HG03108 (cell line): ENCODE data around the gene RBMS3.
"Not testable (repeated sequence)": the region's sequence is repeated elsewhere in the genome, so short reads cannot be mapped to it uniquely, and the experiment has no call there.

ENCODE experiments used
- ATAC-seq: cut with Tn5 transposase; IDR thresholded peaks from one replicate; pipeline ENCODE4 v1.9.1; 2021; ENCODE audit warnings: moderate library complexity; ENCODE audit not compliant: unreplicated experiment

RBMS3 gene

GRCh38 chr3:29382409-29382808 lies 101.5 kb downstream of the RBMS3 start:
- no peak for ATAC-seq

GRCh38 chr3:29382845-29383244 lies 102.0 kb downstream of the RBMS3 start:
- ATAC-seq = no peak

GRCh38 chr3:29384640-29385039 lies 103.8 kb downstream of the RBMS3 start:
- ATAC-seq = no peak

GRCh38 chr3:29385046-29385830 lies 104.4 kb downstream of the RBMS3 start:
- ATAC-seq = no peak

DNA sequence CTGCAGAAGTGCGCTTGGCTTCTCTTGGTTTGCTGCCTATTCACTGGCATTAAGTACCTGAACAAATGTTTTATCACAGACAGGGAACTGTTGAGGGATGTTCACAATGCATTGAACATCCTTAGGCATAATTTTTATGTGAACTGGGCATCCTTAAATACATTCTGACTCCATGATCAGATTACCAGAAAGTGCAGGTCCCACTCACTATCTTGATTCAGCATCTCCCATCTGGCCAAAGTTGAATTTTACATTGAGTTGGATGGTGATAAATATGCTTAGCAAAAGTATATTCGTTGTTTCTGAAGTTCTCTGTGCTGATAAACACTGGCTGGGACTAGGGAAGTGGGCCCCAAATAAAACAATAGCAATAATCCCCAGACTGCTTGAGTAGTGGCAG lies 108.5 kb downstream of the RBMS3 start:
- no peak for ATAC-seq

DNA sequence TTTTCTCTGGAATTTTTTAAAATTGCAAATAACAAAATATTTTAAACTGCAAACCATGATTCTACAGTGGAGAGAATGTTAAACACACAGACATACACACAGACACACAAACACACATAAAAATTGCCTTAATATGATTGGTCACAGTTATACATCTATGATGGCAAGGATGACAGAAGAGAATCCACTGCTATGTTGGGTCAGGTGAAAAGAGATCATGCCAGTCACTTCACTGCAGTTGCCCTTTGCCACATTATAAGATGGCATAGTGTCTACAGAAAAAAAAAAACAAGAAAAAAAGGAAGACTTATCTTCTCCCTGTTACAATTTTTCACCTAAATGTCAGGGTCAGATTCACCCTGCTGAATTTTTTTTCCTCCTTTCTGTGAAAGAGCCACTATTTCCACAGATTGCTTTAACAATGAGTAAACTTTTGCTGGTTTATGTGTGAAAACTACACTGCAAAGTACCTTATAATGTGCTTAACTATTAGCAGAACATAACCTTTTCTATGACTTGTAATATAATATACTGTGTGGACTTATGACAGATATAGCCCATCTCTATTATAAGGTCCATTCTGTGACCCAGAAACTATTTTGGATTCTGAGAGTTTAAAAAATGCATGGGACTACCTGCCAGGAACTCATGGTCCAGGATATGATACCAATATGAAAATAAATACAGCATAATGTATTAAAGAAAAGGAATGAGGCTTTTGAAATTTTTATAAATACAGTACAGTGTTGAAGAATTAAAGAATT lies 111.9 kb downstream of the RBMS3 start:
- ATAC-seq = no peak

GRCh38 chr3:29393946-29394345 lies 113.1 kb downstream of the RBMS3 start:
- not testable (repeated sequence) for ATAC-seq

- ATAC-seq = no peak
Observed at GRCh38 chr3:29397406-29397805, 116.5 kb downstream of the RBMS3 start.

GRCh38 chr3:29398787-29399186 lies 117.9 kb downstream of the RBMS3 start:
- ATAC-seq = no peak

- no peak for ATAC-seq
Observed at GRCh38 chr3:29406291-29406832, 125.5 kb downstream of the RBMS3 start.

DNA sequence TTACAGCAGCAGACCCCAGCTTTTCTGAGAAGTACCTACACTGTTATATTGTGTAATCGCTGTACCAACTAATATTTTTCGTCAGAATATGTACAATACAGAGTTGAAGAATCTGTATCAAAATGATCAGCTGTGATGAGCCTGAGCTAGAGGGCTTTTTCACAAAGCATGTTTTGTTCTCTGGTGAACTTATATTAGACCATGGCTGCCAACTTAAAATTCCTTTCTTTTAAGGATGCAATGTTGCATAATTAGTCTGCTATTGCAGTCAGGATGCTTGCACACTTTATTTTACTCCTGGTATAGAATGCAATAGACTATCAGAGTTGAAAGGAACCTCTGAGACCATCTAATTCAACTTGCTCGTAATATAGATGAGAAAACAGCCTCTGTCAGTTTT lies 127.8 kb downstream of the RBMS3 start:
- no peak for ATAC-seq

GRCh38 chr3:29409409-29409808 lies 128.5 kb downstream of the RBMS3 start:
- no peak for ATAC-seq

- no peak for ATAC-seq
Observed at GRCh38 chr3:29410220-29410619, 129.3 kb downstream of the RBMS3 start.

GRCh38 chr3:29410660-29411405 lies 130.0 kb downstream of the RBMS3 start:
- ATAC-seq = no peak

- no peak for ATAC-seq
Observed at GRCh38 chr3:29412110-29412509, 131.2 kb downstream of the RBMS3 start.

GRCh38 chr3:29414468-29415224 lies 133.8 kb downstream of the RBMS3 start:
- ATAC-seq = no peak

- no peak for ATAC-seq
Observed at GRCh38 chr3:29415482-29416223, 134.8 kb downstream of the RBMS3 start.

DNA sequence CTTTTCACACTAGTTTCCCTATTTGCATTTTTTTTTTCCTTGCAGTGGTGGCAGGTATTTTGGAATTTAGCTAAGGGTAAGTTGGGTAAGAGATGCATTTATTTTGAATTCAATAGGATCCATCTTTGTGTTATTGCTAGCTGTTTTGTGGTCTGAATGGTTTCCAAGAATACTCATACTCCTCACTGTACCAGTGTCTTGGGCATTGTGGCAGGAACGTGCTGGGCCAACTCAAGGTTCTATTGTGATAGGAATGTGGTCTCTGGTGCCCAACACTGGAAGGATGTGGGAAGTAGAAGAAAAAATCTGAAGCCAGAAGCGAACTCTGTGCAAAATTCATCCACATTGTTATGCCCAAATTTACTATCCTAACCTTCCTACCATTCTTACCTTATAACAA lies 135.6 kb downstream of the RBMS3 start:
- ATAC-seq = no peak

- ATAC-seq = no peak
Observed at GRCh38 chr3:29420106-29420505, 139.2 kb downstream of the RBMS3 start.
